Kidney (tissue), 14 donors: Measurements from ENCODE around the gene RNF40. TPM values are rescaled to one million over a fixed set of nuclear protein-coding genes. Genes with fewer than 3 reads are reported as not detected.

ENCODE experiments used
- DNase-seq, 5 donors: peaks; one replicate each; pipeline ENCODE4 v3.0.0-alpha.2; 2013 to 2020
- FAIRE-seq: peaks from 2 replicates; lab custom pipeline; 2012; peaks lifted over from hg19 to GRCh38; lab: Jason Lieb, UNC
- H3K27ac ChIP-seq, 2 donors: one replicate each; pipeline ENCODE4 v1.7.0; 2013; ENCODE audit warnings: low read depth in 2 of 2, low read length in 2 of 2, inconsistent platforms in 1 of 2
- H3K27me3 ChIP-seq: one replicate; pipeline ENCODE4 v1.7.1; 2013; ENCODE audit warnings: low read length, inconsistent platforms; ENCODE audit not compliant: control insufficient read depth, insufficient read depth
- H3K36me3 ChIP-seq, 3 donors: one replicate each; pipeline versions ENCODE4 v1.7.0 to v1.7.1; 2013; ENCODE audit warnings: low read length in 3 of 3, control low read depth in 1 of 3, inconsistent platforms in 1 of 3; ENCODE audit not compliant: insufficient read depth in 3 of 3, control insufficient read depth in 2 of 3
- H3K4me1 ChIP-seq, 3 donors: one replicate each; pipeline versions ENCODE4 v1.7.0 to v1.7.1; 2013; ENCODE audit warnings: low read length in 3 of 3, inconsistent platforms in 1 of 3, low read depth in 1 of 3; ENCODE audit not compliant: control insufficient read depth in 2 of 3, insufficient read depth in 2 of 3
- H3K4me3 ChIP-seq, 3 donors: one replicate each; pipeline versions ENCODE4 v1.7.0 to v1.8.1; 2013; ENCODE audit warnings: low read length in 3 of 3, control low read depth in 1 of 3, inconsistent platforms in 1 of 3
- H3K9ac ChIP-seq, 3 donors: one replicate each; pipeline versions ENCODE4 v1.7.0 to v1.7.1; 2013; ENCODE audit warnings: low read length in 3 of 3, control low read depth in 1 of 3, inconsistent platforms in 1 of 3
- H3K9me3 ChIP-seq, 3 donors: one replicate each; pipeline versions ENCODE4 v1.7.0 to v1.7.1; 2013; ENCODE audit warnings: low read length in 3 of 3, control low read depth in 1 of 3, inconsistent platforms in 1 of 3; ENCODE audit not compliant: control insufficient read depth in 2 of 3, insufficient read depth in 1 of 3
- CTCF ChIP-seq: IDR thresholded peaks from 3 replicates; pipeline ENCODE4 v1.5.1; 2012; ENCODE audit warnings: mild to moderate bottlenecking, moderate library complexity, borderline replicate concordance; ENCODE audit not compliant: insufficient read depth; ENCODE audit errors: extremely low read depth
- intact Hi-C: fragments of 100-400 bp; cut with DNase I; formaldehyde crosslinking; loops from one replicate; pipeline ENCODE4 v1.11.1; 2022
- polyA plus RNA-seq: library from polyadenylated mRNA; stranded (reverse); fragments of 350-450 nt; fragmentation: Illumina TruSeq; extraction: RNeasy Lipid Tissue Mini Kit (QIAGEN cat#74804); gene quantifications from one replicate; pipeline ENCODE4 v1.2.3, GENCODE V29; 2014; ENCODE audit warnings: low read depth, low replicate concordance; ENCODE audit not compliant: insufficient read depth
- total RNA-seq: library from RNA; stranded (reverse); fragmentation: NEBNext Ultra II Directional; extraction: Animal tissue kit (Norgen Biotek cat#: 25700); gene quantifications from one replicate; pipeline ENCODE4 v1.2.1, GENCODE V29; 2021
- donor health status: control.
- donor health status: control.
- donor health status: control.
- donor health status: control.
- donor health status: control.
- donor health status: DM: yes; HTN: yes; CAD: no.
- donor health status: Normal renal cell carcinoma (clear cell type).

RNF40 gene
- total and polyA plus RNA-seq, 2 donors from 2014 or later, result 74.3 to 109 TPM

- no peak overlapping the region for H3K4me3 ChIP-seq
- H3K27ac ChIP-seq, result no peak overlapping the region
- H3K9ac ChIP-seq, result no peak overlapping the region
- H3K36me3 ChIP-seq, result peaks cover 0 to 9% (median 5%) of the 10 kb centered on the region in 3 donors
- intact Hi-C loops, result no loop called here
- H3K4me1 ChIP-seq, result peaks cover 0 to 3% (median 0%) of the 10 kb centered on the region in 3 donors
- no peaks in the 10 kb centered on the region for H3K9me3 ChIP-seq
- no peak for FAIRE-seq
- H3K27me3 ChIP-seq, result no peaks in the 10 kb centered on the region
- TF ChIP-seq CTCF, result no peak
- DNase-seq, result peak in 1 of 5 donors; percentile 25
Observed at GRCh38 chr16:30782486-30783279, 20.6 kb downstream of the RNF40 start.

GRCh38 chr16:30783280-30784109 is 21.4 kb downstream of the RNF40 start:
- Histone ChIP-seq H3K27me3 (no peaks in the 10 kb centered on the region), H3K27ac (no peak overlapping the region), H3K9ac (no peak overlapping the region), H3K4me1 (peaks cover 0 to 6% (median 0%) of the 10 kb centered on the region in 3 donors), H3K4me3 (no peak overlapping the region), H3K36me3 (peaks cover 0 to 9% (median 5%) of the 10 kb centered on the region in 3 donors), H3K9me3 (no peaks in the 10 kb centered on the region)
- intact Hi-C loops, result no loop called here
- TF ChIP-seq CTCF, result no peak
- DNase-seq, result no peak
- no peak for FAIRE-seq

- no peak for DNase-seq
- no peak for FAIRE-seq
- intact Hi-C loops, result no loop called here
- no peak overlapping the region for H3K27ac ChIP-seq
- H3K4me1 ChIP-seq, result peaks cover 0 to 6% (median 0%) of the 10 kb centered on the region in 3 donors
- H3K36me3 ChIP-seq, result peaks cover 0 to 9% (median 5%) of the 10 kb centered on the region in 3 donors
- no peaks in the 10 kb centered on the region for H3K27me3 ChIP-seq
- no peak overlapping the region for H3K9ac ChIP-seq
- no peaks in the 10 kb centered on the region for H3K9me3 ChIP-seq
- no peak for TF ChIP-seq CTCF
- H3K4me3 ChIP-seq, result no peak overlapping the region
Observed at GRCh38 chr16:30784215-30784614, 22.1 kb downstream of the RNF40 start.
